K562 (cell line): ENCODE data around the gene TMSB10. TPM values are rescaled to one million over a fixed set of nuclear protein-coding genes. Genes with fewer than 3 reads are reported as not detected.

Experiments used
- ARNT ChIP-seq, 2 experiments: fragments of 450-650 bp; IDR thresholded peaks; 2 replicates each; pipeline ENCODE4 v1.6.1; 2016; ENCODE audit warnings: mild to moderate bottlenecking in 1 of 2
- ATF7 ChIP-seq: fragments of 450-650 bp; IDR thresholded peaks from 2 replicates; pipeline ENCODE4 v1.7.1; 2014; ENCODE audit warnings: mild to moderate bottlenecking, moderate library complexity
- CREM ChIP-seq: IDR thresholded peaks from 2 replicates; pipeline ENCODE4 v1.6.1; 2014; ENCODE audit warnings: antibody characterized with exemption, low read depth
- MYBL2 ChIP-seq, 2 experiments: fragments of 450-650 bp in 1 of 2; sonication (generic) in 1 of 2; formaldehyde crosslinking in 1 of 2; IDR thresholded peaks; 2 replicates each; pipeline versions ENCODE4 v1.6.1 to v1.8.1; 2017 to 2022; ENCODE audit warnings: borderline replicate concordance in 1 of 2, inconsistent platforms in 1 of 2, low read depth in 1 of 2, mild to moderate bottlenecking in 1 of 2, missing genetic modification reagents in 1 of 2, moderate library complexity in 1 of 2
- SP2 ChIP-seq: IDR thresholded peaks from 2 replicates; pipeline ENCODE4 v1.6.1; 2011; ENCODE audit warnings: mild to moderate bottlenecking, low read depth, low read length, moderate library complexity; ENCODE audit not compliant: poor library complexity, severe bottlenecking; ENCODE audit errors: extremely low read depth
- SREBF1 ChIP-seq: fragments of 150-350 bp; IDR thresholded peaks from 2 replicates; pipeline ENCODE4 v1.6.1; 2014; ENCODE audit warnings: antibody characterized with exemption, low read depth, low read length, borderline replicate concordance
- ZNF175 ChIP-seq: fragments of 200-800 bp; sonication (Bioruptor generic); IDR thresholded peaks from 2 replicates; pipeline ENCODE4 v1.6.1; 2016; ENCODE audit warnings: low read depth, mild to moderate bottlenecking, missing genetic modification characterization, missing compliant biosample characterization
- ZNF347 ChIP-seq: fragments of 450-650 bp; formaldehyde crosslinking; IDR thresholded peaks from 2 replicates; pipeline ENCODE4 v1.4.0; 2020; ENCODE audit warnings: low read depth, mild to moderate bottlenecking, moderate library complexity
- ZNF586 ChIP-seq: fragments of 450-650 bp; formaldehyde crosslinking; conservative IDR thresholded peaks from 2 replicates; pipeline ENCODE4 v1.4.0; 2020; ENCODE audit warnings: mild to moderate bottlenecking, moderate library complexity
- polyA plus RNA-seq, 8 experiments: library from polyadenylated mRNA; depleted of rRNA in 4 of 8; stranded (reverse) in 5 of 8; unstranded in 3 of 8; fragments of >200 nt; fragmentation: Nextera tagmentation in 2 of 8; fragmentation: Illumina TruSeq in 1 of 8; extraction: Ambion mirVana in 2 of 8; extraction: Trizol in 1 of 8; gene quantifications; 2 replicates each; pipeline versions ENCODE4 v1.2.1 to v1.2.3, GENCODE V29; 2011 to 2014; ENCODE audit warnings: inconsistent platforms in 1 of 8, missing spikeins in 1 of 8
- total RNA-seq, 7 experiments: library from RNA; depleted of rRNA in 6 of 7; stranded (reverse); fragments of >200 nt in 6 of 7; fragmentation: Illumina TruSeq in 2 of 7; extraction: Trizol in 2 of 7; gene quantifications; 2 replicates each; pipeline versions ENCODE4 v1.2.1 to v1.2.3, GENCODE V29; 2011 to 2021; ENCODE audit warnings: low replicate concordance in 1 of 7
- TF ChIP-seq, protein P1 (sequence below): fragments of 150-350 bp; IDR thresholded peaks from 2 replicates; pipeline ENCODE4 v1.6.1; 2014; ENCODE audit warnings: low read depth, mild to moderate bottlenecking, low read length, borderline replicate concordance
- TF ChIP-seq, protein P2 (sequence below): sonication (generic); formaldehyde crosslinking; IDR thresholded peaks from 2 replicates; pipeline ENCODE4 v1.8.0; 2022; ENCODE audit warnings: missing genetic modification reagents, mild to moderate bottlenecking, borderline replicate concordance
- TF ChIP-seq, protein P3 (sequence below): fragments of 200-800 bp; sonication (Bioruptor generic); IDR thresholded peaks from 2 replicates; pipeline ENCODE4 v1.6.1; 2017; ENCODE audit warnings: missing genetic modification characterization, missing compliant biosample characterization
- TF ChIP-seq, protein P4 (sequence below), 2 experiments: fragments of 450-650 bp; IDR thresholded peaks; 2 replicates each; pipeline ENCODE4 v1.6.1; 2016; ENCODE audit warnings: mild to moderate bottlenecking in 2 of 2, borderline replicate concordance in 1 of 2, low read depth in 1 of 2, moderate library complexity in 1 of 2

Gene TMSB10
- total and polyA plus RNA-seq, 9 of the 15 experiments (the other 6 are each of a cell fraction or from before 2014, with no cell fraction given), result 382 to 2,226 (median 959) TPM

DNA sequence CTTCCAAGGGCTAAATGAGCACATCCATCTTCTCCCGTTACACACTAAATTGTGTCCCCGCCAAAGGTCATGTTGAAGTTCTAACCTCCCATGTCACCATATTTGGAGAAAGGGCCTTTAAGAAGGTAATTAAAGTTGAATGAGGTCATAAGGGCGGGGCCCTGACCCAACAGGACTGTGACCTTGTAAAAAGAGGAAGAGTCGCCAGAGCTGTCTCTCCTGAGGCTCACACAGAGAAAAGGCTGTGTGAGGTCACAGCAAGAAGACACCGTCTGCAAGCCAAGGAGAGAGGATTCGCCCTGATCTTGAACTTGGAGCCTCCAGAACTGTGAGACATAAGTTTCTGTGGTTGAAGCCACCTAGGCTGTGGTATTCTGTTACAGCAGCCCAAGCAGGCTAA is 48.7 kb upstream of the TMSB10 start (continued):
- TF ChIP-seq, protein P1, sequence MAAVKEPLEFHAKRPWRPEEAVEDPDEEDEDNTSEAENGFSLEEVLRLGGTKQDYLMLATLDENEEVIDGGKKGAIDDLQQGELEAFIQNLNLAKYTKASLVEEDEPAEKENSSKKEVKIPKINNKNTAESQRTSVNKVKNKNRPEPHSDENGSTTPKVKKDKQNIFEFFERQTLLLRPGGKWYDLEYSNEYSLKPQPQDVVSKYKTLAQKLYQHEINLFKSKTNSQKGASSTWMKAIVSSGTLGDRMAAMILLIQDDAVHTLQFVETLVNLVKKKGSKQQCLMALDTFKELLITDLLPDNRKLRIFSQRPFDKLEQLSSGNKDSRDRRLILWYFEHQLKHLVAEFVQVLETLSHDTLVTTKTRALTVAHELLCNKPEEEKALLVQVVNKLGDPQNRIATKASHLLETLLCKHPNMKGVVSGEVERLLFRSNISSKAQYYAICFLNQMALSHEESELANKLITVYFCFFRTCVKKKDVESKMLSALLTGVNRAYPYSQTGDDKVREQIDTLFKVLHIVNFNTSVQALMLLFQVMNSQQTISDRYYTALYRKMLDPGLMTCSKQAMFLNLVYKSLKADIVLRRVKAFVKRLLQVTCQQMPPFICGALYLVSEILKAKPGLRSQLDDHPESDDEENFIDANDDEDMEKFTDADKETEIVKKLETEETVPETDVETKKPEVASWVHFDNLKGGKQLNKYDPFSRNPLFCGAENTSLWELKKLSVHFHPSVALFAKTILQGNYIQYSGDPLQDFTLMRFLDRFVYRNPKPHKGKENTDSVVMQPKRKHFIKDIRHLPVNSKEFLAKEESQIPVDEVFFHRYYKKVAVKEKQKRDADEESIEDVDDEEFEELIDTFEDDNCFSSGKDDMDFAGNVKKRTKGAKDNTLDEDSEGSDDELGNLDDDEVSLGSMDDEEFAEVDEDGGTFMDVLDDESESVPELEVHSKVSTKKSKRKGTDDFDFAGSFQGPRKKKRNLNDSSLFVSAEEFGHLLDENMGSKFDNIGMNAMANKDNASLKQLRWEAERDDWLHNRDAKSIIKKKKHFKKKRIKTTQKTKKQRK, result no peak
- TF ChIP-seq, protein P2, sequence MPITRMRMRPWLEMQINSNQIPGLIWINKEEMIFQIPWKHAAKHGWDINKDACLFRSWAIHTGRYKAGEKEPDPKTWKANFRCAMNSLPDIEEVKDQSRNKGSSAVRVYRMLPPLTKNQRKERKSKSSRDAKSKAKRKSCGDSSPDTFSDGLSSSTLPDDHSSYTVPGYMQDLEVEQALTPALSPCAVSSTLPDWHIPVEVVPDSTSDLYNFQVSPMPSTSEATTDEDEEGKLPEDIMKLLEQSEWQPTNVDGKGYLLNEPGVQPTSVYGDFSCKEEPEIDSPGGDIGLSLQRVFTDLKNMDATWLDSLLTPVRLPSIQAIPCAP (CRISPR knock-in tag), result no peak
- TF ChIP-seq MYBL2 (IDR thresholded peaks at IDR 0.05; ENCODE audit: low read depth), result no peak
- no peak for TF ChIP-seq MYBL2 (CRISPR knock-in tag; IDR thresholded peaks at IDR 0.05; ENCODE audit: borderline replicate concordance)
- TF ChIP-seq ARNT (IDR thresholded peaks at IDR 0.05), result no peak
- TF ChIP-seq ATF7, result peak; percentile 96
- TF ChIP-seq, protein P3, sequence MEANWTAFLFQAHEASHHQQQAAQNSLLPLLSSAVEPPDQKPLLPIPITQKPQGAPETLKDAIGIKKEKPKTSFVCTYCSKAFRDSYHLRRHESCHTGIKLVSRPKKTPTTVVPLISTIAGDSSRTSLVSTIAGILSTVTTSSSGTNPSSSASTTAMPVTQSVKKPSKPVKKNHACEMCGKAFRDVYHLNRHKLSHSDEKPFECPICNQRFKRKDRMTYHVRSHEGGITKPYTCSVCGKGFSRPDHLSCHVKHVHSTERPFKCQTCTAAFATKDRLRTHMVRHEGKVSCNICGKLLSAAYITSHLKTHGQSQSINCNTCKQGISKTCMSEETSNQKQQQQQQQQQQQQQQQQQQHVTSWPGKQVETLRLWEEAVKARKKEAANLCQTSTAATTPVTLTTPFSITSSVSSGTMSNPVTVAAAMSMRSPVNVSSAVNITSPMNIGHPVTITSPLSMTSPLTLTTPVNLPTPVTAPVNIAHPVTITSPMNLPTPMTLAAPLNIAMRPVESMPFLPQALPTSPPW (CRISPR knock-in tag), result peak; percentile 43; the same call in 1 of the 2 replicates
- TF ChIP-seq SP2, result no peak
- no peak for TF ChIP-seq ZNF586
- peak; percentile 83 for TF ChIP-seq CREM
- TF ChIP-seq SREBF1, result no peak
- TF ChIP-seq ZNF347 (CRISPR knock-in tag), result no peak
- TF ChIP-seq, protein P4, sequence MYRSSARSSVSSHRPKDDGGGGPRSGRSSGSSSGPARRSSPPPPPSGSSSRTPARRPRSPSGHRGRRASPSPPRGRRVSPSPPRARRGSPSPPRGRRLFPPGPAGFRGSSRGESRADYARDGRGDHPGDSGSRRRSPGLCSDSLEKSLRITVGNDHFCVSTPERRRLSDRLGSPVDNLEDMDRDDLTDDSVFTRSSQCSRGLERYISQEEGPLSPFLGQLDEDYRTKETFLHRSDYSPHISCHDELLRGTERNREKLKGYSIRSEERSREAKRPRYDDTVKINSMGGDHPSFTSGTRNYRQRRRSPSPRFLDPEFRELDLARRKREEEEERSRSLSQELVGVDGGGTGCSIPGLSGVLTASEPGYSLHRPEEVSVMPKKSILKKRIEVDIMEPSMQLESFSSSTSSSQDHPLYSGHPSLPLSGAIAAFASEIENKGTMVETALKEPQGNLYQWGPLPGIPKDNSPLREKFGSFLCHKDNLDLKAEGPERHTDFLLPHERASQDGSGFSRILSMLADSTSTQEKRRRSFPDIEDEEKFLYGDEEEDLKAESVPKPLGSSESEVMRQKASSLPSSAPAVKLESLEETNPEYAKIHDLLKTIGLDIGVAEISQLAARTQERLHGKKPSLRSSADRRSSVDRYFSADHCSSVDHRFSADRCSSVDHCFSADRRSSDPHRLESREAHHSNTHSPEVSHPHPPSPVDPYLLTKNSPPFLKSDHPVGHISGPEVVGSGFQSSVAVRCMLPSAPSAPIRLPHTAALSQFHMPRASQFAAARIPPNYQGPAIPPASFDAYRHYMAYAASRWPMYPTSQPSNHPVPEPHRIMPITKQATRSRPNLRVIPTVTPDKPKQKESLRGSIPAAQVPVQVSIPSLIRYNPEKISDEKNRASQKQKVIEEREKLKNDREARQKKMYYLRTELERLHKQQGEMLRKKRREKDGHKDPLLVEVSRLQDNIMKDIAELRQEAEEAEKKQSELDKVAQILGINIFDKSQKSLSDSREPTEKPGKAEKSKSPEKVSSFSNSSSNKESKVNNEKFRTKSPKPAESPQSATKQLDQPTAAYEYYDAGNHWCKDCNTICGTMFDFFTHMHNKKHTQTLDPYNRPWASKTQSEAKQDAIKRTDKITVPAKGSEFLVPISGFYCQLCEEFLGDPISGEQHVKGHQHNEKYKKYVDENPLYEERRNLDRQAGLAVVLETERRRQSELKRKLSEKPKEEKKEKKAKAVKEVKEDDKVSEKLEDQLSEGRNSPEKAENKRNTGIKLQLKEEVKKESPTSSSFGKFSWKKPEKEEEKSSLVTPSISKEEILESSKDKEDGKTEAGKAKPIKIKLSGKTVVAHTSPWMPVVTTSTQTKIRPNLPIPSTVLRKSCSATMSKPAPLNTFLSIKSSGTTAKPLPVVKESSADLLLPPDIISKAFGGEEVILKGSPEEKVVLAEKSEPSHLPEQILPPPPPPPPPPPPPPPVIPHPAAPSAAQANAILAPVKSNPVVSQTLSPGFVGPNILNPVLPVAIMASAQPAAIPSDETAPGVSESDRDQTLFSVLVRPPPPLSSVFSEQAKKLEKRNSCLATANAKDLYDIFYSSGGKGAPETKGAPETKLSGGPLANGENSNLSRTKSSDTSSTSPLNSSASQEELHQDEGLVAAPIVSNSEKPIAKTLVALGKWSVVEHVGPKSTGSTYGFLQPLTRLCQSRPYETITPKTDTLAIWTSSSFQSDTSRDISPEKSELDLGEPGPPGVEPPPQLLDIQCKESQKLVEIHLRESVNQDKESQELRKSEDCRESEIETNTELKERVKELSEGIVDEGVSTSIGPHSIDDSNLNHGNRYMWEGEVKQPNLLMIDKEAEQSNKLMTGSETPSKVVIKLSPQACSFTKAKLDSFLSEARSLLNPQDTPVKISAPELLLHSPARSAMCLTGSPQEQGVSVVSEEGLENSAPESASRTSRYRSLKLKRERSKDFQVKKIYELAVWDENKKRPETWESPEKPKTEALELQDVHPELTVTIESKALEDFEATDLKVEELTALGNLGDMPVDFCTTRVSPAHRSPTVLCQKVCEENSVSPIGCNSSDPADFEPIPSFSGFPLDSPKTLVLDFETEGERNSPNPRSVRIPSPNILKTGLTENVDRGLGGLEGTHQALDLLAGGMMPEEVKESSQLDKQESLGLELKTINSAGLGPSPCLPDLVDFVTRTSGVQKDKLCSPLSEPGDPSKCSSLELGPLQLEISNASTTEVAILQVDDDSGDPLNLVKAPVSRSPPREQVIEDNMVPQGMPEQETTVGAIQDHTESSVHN (IDR thresholded peaks at IDR 0.05; ENCODE audit: borderline replicate concordance in 1 of 2, low read depth in 1 of 2), result peak in 1 of 2 experiments; percentile 45; a peak in 1 of 4 replicates
- TF ChIP-seq ZNF175 (CRISPR knock-in tag), result peak; percentile 62; the same call in 1 of the 2 replicates
